HUES48 (cell line): ENCODE results near the gene TMEM196.
A peak's percentile ranks its signal among the peaks of the same experiment; 100 is the strongest.

Source experiments
- H3K27ac ChIP-seq: one replicate; pipeline ENCODE4 v1.7.0; 2013; ENCODE audit warnings: low read depth, low read length, inconsistent platforms
- H3K27me3 ChIP-seq: 2 replicates; pipeline ENCODE4 v1.6.1; 2013; ENCODE audit warnings: mild to moderate bottlenecking, low read length; ENCODE audit not compliant: control insufficient read depth, insufficient read depth
- H3K36me3 ChIP-seq: 2 replicates; pipeline ENCODE4 v1.6.1; 2013; ENCODE audit warnings: low read length; ENCODE audit not compliant: control insufficient read depth, insufficient read depth
- H3K4me1 ChIP-seq: 2 replicates; pipeline ENCODE4 v1.6.1; 2013; ENCODE audit warnings: mild to moderate bottlenecking, low read length; ENCODE audit not compliant: control insufficient read depth, insufficient read depth
- H3K4me3 ChIP-seq: 2 replicates; pipeline ENCODE4 v1.5.1; 2013; ENCODE audit warnings: mild to moderate bottlenecking, low read depth, low read length
- H3K9ac ChIP-seq: 2 replicates; pipeline ENCODE4 v1.6.1; 2013; ENCODE audit warnings: mild to moderate bottlenecking, low read depth, low read length, moderate library complexity
- H3K9me3 ChIP-seq: 2 replicates; pipeline ENCODE4 v1.6.1; 2013; ENCODE audit warnings: low read length; ENCODE audit not compliant: control insufficient read depth, insufficient read depth

Gene TMEM196

DNA sequence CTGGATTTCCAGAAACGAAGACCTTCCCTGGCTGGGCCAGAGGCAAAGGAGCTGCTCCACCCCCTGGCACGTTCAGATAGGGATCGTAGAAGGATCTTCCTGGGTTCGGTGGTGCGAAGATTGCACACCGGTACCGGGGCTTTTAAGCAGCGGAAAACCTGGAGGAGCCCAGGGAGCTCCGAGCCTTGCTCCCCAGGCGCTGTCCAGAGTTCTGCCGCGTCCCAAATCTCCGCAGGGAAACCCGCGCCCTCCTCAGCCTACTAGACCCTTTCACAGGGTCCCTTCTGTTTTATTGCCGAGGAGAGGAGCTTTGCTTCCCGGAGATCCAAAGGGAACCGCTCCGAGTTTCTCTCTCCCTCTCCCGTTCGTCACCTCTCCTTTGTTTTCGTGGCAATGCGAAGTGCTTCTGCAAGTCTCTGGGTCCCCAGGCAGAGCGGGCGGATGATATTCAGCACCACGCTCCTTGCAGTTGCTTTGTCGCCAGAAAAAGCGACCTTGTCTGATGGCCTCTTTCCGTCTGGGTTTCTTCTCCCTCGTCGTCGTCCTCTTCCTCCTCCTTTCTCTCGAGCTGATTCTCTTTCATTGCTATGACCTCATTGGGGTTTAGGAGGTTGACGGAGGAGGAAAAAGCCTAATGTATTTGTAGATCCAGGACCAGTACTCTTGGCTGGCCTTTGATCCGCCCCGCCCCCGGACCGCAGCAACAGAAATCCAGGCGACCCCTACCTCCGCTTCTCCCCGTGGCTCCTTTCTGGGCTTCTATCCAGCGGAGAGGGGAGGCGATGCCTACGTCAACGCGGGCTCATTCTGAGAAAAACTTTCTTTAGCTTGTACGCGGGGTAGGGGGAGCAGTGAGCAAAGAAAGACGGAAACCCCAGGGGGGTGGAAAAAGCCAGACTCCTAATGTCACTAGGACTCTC is at the start of gene TMEM196:
Gene TMEM196 (minus strand): TSS at position 777 of the 920 bp plus-strand sequence. CDS start 921 bp downstream, outside the sequence.
- peaks cover 14% of the 10 kb centered on the region; the same call in 1 of the 2 replicates for H3K4me1 ChIP-seq
- H3K27ac ChIP-seq: no peak within 1 kb of the TSS
- no peaks in the 10 kb centered on the region for H3K9me3 ChIP-seq
- H3K9ac ChIP-seq: no peak within 1 kb of the TSS
- no peaks in the 10 kb centered on the region for H3K36me3 ChIP-seq
- H3K27me3 ChIP-seq: peaks cover 48% of the 10 kb centered on the region
- H3K4me3 ChIP-seq: peak within 1 kb of the TSS; percentile 65

DNA sequence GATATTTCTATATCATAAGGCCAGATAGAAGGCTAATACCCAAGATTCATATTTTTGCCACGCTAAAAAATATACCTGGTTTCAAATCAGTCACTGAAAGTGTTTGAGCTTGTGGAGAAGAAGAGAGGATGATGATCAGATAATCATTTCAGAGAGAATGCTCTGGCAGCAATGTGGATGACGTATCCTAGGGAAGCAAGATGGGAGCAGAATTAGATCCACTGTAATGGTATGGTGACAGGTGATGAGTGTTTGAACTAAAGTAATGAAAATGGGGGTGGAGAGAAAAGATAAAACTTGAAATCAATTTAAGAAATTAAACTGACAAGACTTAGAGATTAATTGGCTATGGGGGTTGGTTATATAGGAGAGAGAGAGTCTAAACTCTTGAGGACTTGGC is 42.7 kb upstream of the TMEM196 start:
- no peaks in the 10 kb centered on the region for H3K36me3 ChIP-seq

DNA sequence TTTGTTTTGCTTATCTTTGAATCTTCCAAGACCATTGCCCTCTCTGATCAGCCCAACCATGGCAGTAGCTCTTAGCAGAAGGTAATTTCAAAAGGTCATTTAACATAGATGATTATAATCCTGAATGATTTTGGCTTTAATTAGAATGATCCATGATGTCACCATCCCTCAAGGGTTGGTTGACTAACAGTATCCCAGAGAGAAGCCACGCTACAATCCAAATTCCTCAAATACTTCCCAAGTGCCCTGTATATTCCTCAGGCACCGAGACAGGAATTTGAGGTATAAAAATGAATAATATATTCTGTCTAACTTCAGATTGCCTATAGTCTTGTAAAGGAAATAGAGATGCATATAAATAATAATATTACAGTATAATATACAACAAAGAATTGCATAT is 42.1 kb upstream of the TMEM196 start:
- no peaks in the 10 kb centered on the region for H3K36me3 ChIP-seq
- no peak overlapping the region for H3K27ac ChIP-seq
- no peaks in the 10 kb centered on the region for H3K4me1 ChIP-seq
- no peaks in the 10 kb centered on the region for H3K27me3 ChIP-seq
- H3K4me3 ChIP-seq: no peak overlapping the region
- H3K9ac ChIP-seq: no peak overlapping the region
- H3K9me3 ChIP-seq: no peaks in the 10 kb centered on the region

More for the DNA sequence above, 42.7 kb upstream of the TMEM196 start:
- Histone ChIP-seq H3K9me3 (no peaks in the 10 kb centered on the region), H3K4me1 (no peaks in the 10 kb centered on the region), H3K27ac (no peak overlapping the region), H3K27me3 (no peaks in the 10 kb centered on the region), H3K9ac (no peak overlapping the region), H3K4me3 (no peak overlapping the region)

DNA sequence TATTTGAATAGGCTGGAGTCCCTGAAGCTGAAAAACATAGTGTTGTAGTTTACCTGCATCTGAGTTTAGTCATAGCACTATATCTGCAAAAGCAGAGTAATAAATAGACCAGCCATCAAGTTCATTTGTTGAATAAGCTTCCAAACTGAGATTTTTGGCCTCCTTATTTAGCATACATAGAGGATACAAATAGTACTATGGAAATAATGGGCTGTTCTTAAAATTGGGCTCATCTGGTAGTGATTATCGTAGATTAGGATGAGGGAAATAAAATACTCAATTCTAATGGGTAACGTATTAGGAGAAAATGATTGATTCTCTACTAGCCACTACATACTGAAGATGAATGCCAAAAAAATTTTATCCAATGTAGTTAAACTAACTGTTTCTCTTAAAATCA is 41.4 kb upstream of the TMEM196 start:
- Histone ChIP-seq H3K9me3 (no peaks in the 10 kb centered on the region), H3K4me1 (0 out of 2 replicates have a peak, but pooled peaks cover under 1% of the 10 kb centered on the region), H3K4me3 (no peak overlapping the region), H3K36me3 (no peaks in the 10 kb centered on the region), H3K27me3 (no peaks in the 10 kb centered on the region), H3K27ac (no peak overlapping the region), H3K9ac (no peak overlapping the region)

DNA sequence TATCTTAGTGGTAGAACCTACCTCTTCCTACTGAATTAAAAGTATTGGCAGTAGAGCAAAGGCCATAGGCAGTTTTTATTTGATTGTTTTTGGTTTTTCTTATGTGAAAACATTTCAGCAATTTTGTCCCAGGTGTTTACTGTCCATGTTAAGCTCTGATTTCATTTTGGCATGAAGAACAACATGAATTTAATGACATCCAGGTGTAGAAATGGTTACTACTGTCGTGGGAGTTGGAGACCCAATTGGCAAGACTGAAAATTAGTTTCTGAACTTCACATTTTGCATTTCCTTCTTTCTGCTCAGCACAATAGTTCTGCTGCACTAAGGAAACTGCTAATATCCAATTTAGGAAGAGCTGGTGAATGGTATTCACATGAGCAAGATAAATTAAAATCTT is 38.0 kb upstream of the TMEM196 start:
- no peak overlapping the region for H3K4me3 ChIP-seq
- H3K27me3 ChIP-seq: no peaks in the 10 kb centered on the region
- H3K9me3 ChIP-seq: no peaks in the 10 kb centered on the region
- H3K36me3 ChIP-seq: no peaks in the 10 kb centered on the region
- H3K27ac ChIP-seq: no peak overlapping the region
- 0 out of 2 replicates have a peak, but pooled peaks cover 3% of the 10 kb centered on the region for H3K4me1 ChIP-seq
- H3K9ac ChIP-seq: no peak overlapping the region

DNA sequence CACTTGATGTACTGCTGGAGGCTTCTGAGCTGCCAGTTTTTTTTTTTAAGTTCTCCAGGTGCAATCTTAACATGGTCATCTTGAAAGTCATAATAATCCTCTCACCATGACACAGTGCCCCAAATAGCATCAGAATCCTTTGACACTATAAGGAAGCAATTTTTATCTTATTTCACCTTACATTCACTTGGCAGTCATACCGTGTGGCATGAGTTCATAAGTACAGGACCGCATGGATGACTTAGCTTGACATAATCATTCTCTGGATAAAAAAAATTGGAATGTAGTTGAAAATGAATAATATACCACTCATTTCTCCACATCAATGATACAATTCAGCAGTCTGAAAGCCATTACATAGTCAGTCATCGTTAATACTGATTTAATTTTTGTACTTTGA is 25.6 kb upstream of the TMEM196 start:
- no peaks in the 10 kb centered on the region for H3K4me1 ChIP-seq
- no peaks in the 10 kb centered on the region for H3K9me3 ChIP-seq

DNA sequence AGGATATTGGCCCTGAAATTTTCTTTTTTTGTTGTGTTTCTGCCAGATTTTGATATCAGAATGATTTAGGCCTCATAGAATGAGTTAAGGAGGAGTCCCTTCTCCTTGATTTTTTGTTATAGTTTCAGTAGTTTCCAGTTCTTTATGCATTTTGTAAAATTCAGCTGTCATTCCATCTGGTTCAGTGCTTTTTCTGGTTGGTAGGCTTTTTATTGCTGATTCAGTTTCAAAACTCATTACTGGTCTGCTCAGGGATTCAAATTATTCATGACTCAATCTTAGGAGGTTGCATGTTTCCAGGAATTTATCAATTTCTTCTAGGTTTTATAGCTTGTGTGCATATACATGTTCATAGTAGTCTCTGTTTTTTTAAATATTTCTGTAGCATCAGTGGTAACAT is 10.1 kb upstream of the TMEM196 start:
- Histone ChIP-seq H3K4me1 (no peaks in the 10 kb centered on the region), H3K27ac (no peak overlapping the region), H3K4me3 (no peak overlapping the region), H3K9me3 (no peaks in the 10 kb centered on the region), H3K27me3 (no peaks in the 10 kb centered on the region), H3K36me3 (no peaks in the 10 kb centered on the region), H3K9ac (no peak overlapping the region)

More for the DNA sequence above, 25.6 kb upstream of the TMEM196 start:
- no peaks in the 10 kb centered on the region for H3K27me3 ChIP-seq
- no peaks in the 10 kb centered on the region for H3K36me3 ChIP-seq
- H3K9ac ChIP-seq: no peak overlapping the region
- H3K27ac ChIP-seq: no peak overlapping the region
- no peak overlapping the region for H3K4me3 ChIP-seq

DNA sequence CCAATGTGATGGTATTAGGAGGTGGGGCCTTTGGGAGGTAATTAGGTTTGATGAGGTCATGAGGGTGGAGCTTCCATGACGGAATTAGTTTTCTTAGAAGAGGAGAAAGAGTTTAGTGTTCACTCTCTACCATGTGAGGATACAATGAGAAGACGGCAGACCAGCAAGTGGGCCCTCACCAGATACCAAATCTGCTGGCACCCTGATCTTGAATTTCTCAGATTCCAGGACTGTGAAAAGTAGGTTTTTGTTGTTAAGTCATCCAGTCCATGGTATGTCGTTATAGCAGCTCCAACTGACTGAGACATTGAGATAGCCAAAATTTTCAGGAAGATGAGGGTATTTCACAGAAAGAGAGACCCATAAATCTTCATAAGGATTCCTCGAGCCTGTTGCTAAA is 3.6 kb upstream of the TMEM196 start:
- no peak overlapping the region for H3K9ac ChIP-seq
- H3K36me3 ChIP-seq: no peaks in the 10 kb centered on the region
- H3K4me1 ChIP-seq: peaks cover 8% of the 10 kb centered on the region; the same call in 1 of the 2 replicates
- no peak overlapping the region for H3K27ac ChIP-seq
- no peak overlapping the region for H3K4me3 ChIP-seq
- peaks cover 30% of the 10 kb centered on the region for H3K27me3 ChIP-seq
- H3K9me3 ChIP-seq: no peaks in the 10 kb centered on the region

DNA sequence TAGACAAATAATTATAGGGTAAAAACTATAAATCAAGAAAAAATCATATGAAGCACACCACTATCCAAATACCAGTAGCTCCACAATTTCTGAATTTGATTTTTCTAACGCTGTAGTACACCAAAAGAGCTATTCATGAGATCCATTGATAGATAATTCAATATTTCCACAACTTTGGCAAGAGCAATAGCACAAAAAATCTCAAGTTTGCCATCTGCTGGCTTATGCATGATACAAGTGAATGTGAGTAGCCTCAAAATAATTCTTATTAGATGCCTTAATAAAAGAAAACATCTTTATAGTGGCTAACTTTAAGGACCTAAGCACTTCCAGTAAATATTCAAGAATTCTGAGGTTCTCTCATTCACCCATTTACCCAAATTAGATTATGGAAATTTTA is 2.2 kb upstream of the TMEM196 start:
- H3K27me3 ChIP-seq: peaks cover 43% of the 10 kb centered on the region
- no peaks in the 10 kb centered on the region for H3K36me3 ChIP-seq
- H3K4me1 ChIP-seq: peaks cover 14% of the 10 kb centered on the region; the same call in 1 of the 2 replicates
- H3K9ac ChIP-seq: no peak overlapping the region
- no peak overlapping the region for H3K4me3 ChIP-seq
- no peak overlapping the region for H3K27ac ChIP-seq
- no peaks in the 10 kb centered on the region for H3K9me3 ChIP-seq

DNA sequence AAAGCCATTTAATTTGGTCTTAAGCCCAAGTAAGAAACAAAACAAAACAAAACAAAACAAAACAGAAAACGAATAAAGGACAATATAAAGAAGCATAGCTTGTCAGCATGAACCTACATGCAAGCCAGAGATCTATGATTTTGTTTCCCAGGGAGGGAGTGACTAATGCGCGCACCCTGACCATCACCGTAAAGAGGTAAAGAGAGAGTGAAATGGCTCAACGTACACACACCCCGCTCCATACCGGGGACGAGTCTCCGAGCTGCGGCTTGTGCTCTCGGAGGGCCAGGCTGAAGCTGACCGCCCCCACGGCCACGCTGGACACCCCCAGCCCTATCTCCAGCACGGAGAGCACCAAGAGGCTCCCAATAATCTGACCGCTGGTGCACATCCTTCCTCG is 1.1 kb downstream of the TMEM196 start:
- Histone ChIP-seq H3K4me1 (peaks cover 14% of the 10 kb centered on the region; the same call in 1 of the 2 replicates), H3K9me3 (no peaks in the 10 kb centered on the region), H3K9ac (no peak overlapping the region), H3K36me3 (no peaks in the 10 kb centered on the region), H3K27ac (no peak overlapping the region), H3K27me3 (peaks cover 48% of the 10 kb centered on the region), H3K4me3 (peak overlapping the region; percentile 65)

DNA sequence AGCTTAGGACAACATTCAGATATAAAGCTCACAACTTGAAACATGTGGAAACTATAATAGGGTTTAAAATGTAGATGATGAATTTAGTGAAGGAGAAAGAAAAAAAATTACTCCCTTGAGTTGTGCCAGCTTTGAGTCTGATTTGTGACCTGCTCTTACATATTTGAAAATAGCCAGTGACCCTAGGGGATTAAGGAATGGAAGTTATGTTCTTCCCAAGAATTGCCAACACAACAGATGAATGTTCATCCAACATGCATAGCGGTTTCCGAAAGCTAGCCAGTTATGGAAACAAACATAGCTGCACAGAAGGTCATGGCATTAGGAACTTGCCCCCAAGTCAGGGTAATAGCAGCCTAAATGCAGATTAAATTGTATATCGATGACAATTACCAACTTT is 10.8 kb downstream of the TMEM196 start:
- Histone ChIP-seq H3K9me3 (no peaks in the 10 kb centered on the region), H3K36me3 (no peaks in the 10 kb centered on the region), H3K27ac (no peak overlapping the region), H3K4me1 (no peaks in the 10 kb centered on the region), H3K9ac (no peak overlapping the region), H3K27me3 (no peaks in the 10 kb centered on the region), H3K4me3 (no peak overlapping the region)
